ENCODE data around the gene SNAP25.

SNAP25 gene

DNA sequence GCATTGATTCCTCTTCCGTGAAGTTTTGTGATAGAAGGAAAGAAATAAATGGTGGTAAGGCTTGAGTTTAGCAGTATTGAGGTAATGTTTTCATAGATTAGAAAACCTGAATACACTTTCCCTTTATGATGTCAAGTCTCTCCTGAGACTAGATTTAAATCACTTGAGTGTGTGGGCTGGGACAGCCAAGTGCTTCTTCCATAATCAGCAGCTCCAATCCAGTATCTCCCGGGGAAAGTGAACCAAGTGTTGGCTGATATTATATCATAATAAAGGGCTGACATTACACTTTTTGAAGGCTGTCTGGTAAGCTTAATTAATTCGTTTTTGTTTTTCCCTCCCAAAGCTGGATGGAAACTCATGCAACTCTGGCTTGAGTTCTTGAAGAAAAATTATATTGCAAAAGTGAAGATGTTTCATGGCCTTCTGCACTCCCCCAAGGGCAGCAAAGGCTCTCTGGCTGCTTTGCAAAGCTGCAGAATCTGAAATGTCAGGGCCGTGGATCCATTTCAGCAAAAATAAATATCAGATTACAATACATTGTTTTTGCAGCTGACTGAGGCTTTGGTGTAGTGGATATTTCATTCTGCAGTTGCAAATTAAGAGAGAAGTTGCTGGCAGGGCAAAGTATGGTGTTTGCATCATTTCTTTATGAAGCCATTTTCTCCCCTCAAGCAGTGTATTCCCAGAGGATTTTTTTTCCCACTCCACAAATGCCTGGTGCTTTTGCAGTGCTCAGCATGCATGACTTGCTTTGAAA is 114.2 kb downstream of the SNAP25 start:
- no peak for DNase-seq (ENCODE audit: low read depth in 3 of 3)

DNA sequence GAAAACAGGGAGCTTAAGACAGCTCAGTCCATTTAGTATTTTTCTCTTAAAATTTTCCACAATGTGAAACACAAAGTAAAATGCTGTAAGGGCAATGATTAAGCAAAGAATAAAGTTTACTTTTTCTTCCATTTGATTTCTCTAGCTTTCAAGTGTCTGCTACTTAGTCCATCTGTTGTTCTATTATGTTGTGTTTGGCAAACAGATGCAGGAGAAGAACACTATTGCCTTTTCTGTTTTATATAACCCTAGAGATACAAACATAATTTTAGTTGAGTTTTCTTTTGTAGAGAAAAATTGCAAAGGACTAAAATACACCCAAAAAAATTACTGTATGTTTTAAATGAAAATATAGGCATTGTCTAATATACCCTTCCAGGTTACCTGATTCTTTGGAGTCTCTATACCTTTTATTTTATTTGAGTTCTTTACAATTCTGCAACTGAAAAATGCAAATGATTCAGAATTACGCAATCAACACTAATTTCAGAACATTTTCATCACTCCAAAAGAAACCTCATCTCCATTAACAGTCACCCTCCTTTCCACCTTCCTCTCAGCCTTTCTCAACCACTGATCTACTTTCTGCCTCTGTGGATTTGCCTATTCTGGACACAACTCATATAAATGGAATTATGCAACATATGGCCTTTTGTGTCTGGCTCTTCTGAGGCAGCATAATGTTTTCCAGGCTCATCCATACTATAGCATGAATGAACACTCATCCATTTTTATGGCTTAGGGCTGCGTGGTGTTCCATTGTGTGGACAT is 118.5 kb downstream of the SNAP25 start:
- no peak for DNase-seq (ENCODE audit: low read depth in 3 of 3)

DNA sequence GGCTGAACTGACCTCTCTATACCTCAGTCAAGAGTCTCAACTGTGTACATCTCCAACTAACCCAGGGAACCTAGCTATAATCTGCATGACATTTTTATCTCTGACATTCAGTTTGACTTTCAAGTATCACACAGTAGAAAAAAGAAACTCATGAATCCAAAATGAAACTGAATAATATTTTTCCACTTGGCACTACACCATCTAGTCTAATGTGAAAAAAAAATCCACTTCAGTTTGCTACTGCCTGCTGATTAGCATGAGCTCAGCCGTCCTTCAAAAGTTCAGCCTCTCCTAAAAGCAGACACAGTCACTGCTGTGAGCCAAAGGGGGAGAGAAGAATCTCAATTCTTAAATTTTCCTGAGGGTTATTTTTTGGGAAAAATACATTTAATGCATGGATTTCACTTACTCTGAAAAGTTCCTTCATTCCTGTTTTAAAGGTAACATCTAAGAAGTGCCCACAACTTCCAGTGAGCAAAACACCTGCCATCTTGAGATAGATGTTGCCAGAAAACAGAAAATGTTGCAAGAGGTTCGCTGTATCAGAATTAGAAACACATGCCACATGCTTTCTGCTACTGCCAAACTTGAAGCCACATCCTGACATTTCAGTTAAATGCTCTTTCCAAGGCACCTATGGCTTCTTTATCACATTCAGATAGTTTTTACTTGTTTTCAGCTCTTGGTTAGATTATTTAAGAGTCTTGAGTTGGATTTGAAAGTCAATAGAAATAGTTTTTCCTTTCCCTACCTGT is 120.0 kb downstream of the SNAP25 start:
- no peak for DNase-seq (ENCODE audit: low read depth in 3 of 3)

DNA sequence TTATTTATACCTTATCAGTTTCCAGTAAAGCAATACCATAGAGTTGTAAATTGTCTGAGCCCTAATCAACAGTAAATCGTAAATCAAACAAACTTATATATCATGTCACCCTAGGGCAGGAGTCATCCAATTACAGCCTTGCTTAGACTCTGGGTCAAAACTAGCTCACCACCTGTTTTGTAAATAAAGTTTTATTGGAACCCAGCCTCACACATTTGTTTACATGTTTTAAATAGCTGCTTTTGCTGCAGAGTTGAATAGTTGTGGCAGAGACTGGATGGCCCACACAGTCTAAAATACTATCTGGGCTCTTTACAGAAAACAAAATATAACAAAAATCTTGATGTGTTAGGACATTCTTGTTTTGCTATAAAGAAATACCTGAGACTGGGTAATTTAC is 121.0 kb downstream of the SNAP25 start:
- no peak for DNase-seq (ENCODE audit: low read depth in 3 of 3)

DNA sequence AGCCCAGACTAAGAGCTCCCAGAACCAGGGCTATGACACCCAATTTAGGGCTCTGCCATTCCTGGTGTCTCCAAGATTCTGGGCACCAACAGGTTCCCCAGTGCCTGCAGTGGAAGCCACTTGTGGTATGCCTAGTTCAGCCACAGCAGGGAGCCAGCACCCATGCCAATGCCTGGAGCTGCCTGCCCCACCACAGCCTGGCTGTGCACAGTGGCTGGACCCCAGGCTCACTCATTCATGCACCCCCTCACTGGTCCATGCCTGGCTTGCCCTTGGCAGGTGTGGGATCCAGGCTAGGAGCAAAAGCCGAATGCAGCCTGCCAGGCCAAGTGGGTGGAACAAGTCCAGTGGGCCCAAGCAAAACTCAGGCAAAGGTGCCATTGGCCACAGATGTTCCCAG is 123.5 kb downstream of the SNAP25 start:
- DNase-seq (ENCODE audit: low read depth in 3 of 3) = no peak

DNA sequence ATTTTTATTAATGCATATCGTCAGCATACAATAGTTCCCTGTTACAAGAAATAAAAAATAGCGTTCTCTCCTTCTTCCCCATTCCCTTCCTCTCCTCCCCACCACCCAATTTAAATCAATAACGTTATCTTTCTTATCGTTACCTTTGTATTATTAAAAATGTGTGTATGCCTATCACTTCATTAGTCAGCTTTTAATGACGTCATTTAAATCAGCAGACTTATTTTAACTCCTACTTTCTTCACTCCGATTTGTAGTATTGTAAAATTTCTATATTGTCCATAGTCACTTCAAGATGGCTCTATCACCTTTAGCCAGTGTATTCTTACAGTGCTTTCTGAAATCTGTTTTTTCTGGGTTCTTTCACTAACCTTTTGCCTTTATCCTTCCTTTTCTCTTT is 126.3 kb downstream of the SNAP25 start:
- no peak for DNase-seq (ENCODE audit: low read depth in 3 of 3)

DNA sequence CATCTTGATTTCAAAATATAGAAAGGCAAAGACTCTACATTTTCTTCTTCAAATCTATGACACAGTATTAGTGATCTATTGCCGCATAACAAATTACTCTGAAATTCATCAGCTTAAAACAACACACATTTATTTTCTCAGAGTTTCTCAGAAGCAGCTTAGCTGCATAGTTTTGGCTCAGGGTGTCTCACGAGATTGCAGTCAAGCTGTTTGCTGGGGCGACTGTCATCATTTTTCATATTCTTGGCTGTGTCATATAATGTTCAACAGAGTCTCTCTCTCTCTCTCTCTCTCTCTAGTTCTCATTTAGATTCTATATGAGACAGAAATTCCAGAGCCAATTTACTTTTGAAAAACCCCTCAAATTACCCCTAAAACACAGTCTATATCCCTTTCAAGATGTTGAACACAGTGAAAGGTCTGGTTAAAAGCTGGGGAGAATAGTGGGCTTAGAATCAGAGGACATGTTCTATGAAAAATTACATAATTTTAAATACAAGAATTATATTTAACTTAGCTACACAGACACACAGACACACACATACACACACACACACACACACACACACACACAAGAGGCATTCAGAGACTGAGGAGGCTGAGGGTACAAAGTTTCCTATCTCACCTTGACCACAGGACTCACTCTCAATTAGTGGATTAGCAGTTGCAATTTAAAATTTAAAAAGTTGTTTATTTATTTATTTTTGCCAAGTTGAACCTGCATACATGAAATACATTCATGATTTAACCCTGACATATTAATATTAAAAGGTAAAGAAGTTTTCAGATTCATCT is 128.7 kb downstream of the SNAP25 start:
- DNase-seq (ENCODE audit: low read depth in 3 of 3) = no peak

DNA sequence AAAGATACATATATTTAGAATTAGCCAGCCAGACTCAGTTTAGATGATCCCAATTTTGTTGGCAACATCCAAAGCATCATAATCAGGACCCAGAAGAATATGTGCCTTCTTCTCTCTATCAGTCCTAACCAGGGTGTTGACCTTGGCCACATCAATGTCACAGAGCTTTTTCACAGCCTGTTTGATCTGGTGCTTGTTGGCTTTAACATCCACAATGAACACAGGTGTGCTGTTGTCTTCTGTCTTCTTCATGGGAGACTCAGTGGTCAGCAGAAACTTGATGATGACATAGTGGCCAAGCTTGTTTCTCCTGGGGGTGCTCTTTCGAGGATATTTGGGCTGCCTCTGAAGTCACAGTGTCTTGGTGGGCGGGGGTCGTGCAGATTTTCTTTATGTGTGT is 130.5 kb downstream of the SNAP25 start:
- no peak for DNase-seq (ENCODE audit: low read depth in 3 of 3)

DNA sequence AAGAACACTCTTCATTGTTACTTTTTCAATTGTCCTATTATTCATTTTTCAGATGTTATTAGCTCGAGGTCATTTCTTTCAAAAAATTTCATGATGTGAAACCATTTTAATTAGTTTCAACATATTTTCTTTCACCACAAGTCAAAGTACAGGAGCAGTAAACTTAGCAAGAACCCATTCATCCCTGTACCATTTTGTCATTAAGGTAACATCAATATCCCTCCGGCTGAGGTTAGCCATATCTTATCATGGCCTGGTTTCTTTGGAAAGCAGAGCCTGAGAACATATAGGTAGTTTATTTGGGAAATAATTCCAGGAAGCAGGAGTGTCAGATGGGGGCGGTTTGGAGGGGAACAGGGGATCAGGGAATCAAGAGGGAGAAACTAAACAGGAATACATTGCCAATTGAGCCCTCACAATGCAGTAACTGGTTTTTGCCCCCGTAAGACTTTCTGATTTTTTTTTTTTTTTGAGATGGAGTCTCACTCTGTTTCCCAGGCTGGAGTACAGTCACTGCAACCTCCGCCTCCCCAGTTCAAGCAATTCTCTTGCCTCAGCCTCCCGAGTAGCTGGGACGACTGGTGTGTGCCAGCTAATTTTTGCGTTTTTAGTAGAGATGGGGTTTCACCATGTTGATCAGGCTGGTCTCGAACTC is 131.7 kb downstream of the SNAP25 start:
- DNase-seq (ENCODE audit: low read depth in 3 of 3) = no peak

DNA sequence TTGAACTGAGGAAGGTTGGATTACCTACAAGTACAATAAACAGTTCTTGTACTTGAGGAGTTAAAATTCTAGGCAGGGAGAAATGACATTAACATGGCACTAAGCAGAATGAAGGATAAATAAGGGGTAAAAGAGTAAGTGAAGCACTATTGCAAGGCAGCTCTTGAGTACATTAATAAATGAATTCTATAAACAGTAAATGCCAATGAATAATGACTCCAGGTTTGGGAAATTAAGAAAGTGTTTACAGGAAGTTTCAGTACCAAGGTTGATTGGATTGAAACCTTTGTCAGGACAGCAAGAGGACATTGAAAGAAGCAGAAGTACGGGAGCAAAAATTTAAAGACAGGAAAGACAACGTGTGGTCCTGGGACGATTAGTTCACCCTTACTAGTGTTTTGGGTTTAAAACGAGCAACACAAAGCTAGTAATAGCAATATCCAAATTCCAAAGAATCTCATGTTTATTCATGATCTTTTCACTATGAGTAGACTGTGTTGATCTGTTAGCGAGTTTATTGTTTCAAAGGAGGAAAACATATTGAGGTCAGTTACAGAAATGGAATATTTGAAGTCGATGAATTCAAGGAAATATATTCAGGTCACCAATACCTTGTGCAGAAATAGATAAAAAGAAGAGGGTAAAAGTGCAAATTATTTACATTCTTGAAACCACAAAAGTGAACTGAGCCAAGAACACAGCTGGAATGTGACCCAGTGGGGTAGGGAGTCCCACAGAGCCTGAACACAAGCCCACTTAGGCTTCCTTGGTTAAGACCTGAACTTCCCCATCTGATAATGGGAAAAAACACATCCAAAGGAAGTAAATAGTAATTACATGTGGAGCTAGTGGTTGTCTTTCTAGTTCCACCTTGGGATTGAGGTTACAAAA is 134.5 kb downstream of the SNAP25 start:
- DNase-seq (ENCODE audit: low read depth in 3 of 3) = no peak

DNA sequence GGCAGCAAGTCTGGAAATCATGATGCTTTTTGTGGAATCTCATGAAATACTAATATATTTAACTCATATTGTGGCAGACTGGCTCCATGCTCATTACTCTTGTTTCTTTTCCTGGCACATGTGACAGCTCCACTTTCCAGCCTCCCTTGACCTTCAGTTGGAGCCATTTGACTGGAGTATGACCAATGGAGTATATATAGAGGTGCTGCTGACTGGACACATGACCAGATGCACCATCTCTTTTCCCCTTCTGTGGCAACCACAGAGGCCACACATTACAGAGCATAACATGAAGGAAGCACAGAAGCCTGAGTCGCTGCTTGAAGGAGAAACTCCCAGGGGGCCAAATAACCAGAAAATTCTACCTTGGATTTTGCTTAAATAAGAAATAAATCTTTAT is 138.0 kb downstream of the SNAP25 start:
- DNase-seq (ENCODE audit: low read depth in 3 of 3) = no peak

Measured in stimulated activated CD4-positive, alpha-beta T cell treated with anti-CD3 and anti-CD28 coated beads, TNF-alpha, amount 100 ng/mL, for 4 hours (primary cell).